ENCODE results near the gene PDILT. TPM values are rescaled to one million over a fixed set of nuclear protein-coding genes. Genes with fewer than 3 reads are reported as not detected.
"Not testable (repeated sequence)": the region's sequence is repeated elsewhere in the genome, so short reads cannot be mapped to it uniquely, and the experiment has no call there.

Gene PDILT
- total and polyA plus RNA-seq, 7 experiments from 2014 or later = not detected

DNA sequence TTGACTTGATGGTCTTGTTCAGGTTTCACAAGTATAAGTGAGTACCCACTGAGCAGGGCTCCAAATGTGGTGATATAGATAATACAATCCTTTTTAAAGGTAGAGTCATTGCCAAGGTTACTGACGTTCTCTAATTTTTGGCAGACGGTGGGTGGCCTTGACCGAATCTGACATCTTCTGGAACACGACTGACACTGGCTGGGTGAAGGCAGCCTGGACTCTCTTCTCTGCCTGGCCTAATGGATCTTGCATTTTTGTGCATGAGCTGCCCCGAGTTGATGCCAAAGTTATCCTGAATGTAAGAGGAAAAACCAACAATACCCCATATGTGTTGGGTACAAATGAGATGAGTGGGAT is 19.2 kb upstream of the PDILT start:
- H3K9me3 ChIP-seq (ENCODE audit: control insufficient read depth in 2 of 3, low read length in 3 of 3); H3K4me1 ChIP-seq (ENCODE audit: control insufficient read depth in 2 of 2, insufficient read depth in 2 of 2, low read length in 2 of 2); H3K4me3 ChIP-seq (ENCODE audit: low read length); H3K9me3 Mint-ChIP-seq; ATAC-seq; H3K36me3 Mint-ChIP-seq; H3K4me1 Mint-ChIP-seq; H3K27ac ChIP-seq (ENCODE audit: low read depth, low read length); POLR2A ChIA-PET; H3K4me3 Mint-ChIP-seq; CTCF ChIA-PET; H3K27me3 ChIP-seq (ENCODE audit: control insufficient read depth in 2 of 2, insufficient read depth in 2 of 2, low read length in 2 of 2); intact Hi-C loops (cut with micrococcal nuclease); H3K27ac Mint-ChIP-seq; DNase-seq; H3K36me3 ChIP-seq (ENCODE audit: control insufficient read depth in 2 of 3, insufficient read depth in 3 of 3, low read length in 3 of 3): not testable (repeated sequence)
- H3K27me3 Mint-ChIP-seq = peaks cover 0 to 12% (median 0%) of the 10 kb centered on the region in 5 donors

DNA sequence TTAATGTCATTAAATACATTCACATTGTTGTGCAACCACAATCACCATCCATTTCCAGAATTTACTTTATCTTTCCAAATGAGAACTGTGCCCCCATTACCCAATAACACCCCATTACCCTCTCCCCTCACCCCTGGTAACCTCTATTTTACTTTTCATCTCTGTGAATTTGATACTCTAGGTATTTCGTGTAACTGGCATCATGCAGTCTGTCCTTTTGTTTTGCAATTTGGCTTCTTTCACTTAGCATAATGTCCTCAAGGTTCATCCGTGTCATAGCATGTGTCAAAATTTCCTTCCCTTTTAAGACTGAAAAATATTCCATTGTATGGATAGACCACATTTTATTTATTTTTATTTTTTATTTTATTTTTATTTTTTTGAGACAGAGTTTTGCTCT is 17.2 kb upstream of the PDILT start:
- H3K27ac ChIP-seq (ENCODE audit: low read depth, low read length); H3K27ac Mint-ChIP-seq; H3K36me3 ChIP-seq (ENCODE audit: control insufficient read depth in 2 of 3, insufficient read depth in 3 of 3, low read length in 3 of 3); intact Hi-C loops (cut with micrococcal nuclease); H3K27me3 Mint-ChIP-seq; H3K36me3 Mint-ChIP-seq; H3K4me1 Mint-ChIP-seq; H3K4me1 ChIP-seq (ENCODE audit: control insufficient read depth in 2 of 2, insufficient read depth in 2 of 2, low read length in 2 of 2); POLR2A ChIA-PET; CTCF ChIA-PET; DNase-seq; H3K4me3 Mint-ChIP-seq; H3K9me3 ChIP-seq (ENCODE audit: control insufficient read depth in 2 of 3, low read length in 3 of 3); H3K9me3 Mint-ChIP-seq; H3K27me3 ChIP-seq (ENCODE audit: control insufficient read depth in 2 of 2, insufficient read depth in 2 of 2, low read length in 2 of 2); ATAC-seq; H3K4me3 ChIP-seq (ENCODE audit: low read length): not testable (repeated sequence)

DNA sequence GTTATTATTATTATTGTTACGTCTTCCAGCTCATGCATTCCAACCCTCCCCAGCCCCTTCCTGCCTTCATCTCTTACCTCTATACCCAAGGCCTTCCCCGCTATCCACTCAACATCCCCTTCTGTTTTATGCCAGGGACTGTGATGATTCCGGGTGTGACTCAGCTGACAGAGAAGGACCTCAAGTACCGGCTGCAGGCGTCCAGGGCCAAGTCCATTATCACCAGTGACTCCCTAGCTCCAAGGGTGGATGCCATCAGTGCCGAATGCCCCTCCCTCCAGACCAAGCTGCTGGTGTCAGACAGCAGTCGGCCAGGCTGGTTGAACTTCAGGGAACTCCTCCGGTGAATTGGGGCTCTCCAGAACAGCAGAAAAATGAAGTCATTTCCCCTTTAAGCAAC is 14.6 kb upstream of the PDILT start:
- H3K36me3 Mint-ChIP-seq; H3K27ac Mint-ChIP-seq; intact Hi-C loops (cut with micrococcal nuclease); DNase-seq; H3K9me3 ChIP-seq (ENCODE audit: control insufficient read depth in 2 of 3, low read length in 3 of 3); H3K4me3 Mint-ChIP-seq; H3K27me3 ChIP-seq (ENCODE audit: control insufficient read depth in 2 of 2, insufficient read depth in 2 of 2, low read length in 2 of 2); H3K4me3 ChIP-seq (ENCODE audit: low read length); ATAC-seq; CTCF ChIA-PET; POLR2A ChIA-PET; H3K9me3 Mint-ChIP-seq; H3K27ac ChIP-seq (ENCODE audit: low read depth, low read length); H3K4me1 Mint-ChIP-seq; H3K36me3 ChIP-seq (ENCODE audit: control insufficient read depth in 2 of 3, insufficient read depth in 3 of 3, low read length in 3 of 3); H3K4me1 ChIP-seq (ENCODE audit: control insufficient read depth in 2 of 2, insufficient read depth in 2 of 2, low read length in 2 of 2): not testable (repeated sequence)
- peaks cover 0 to 16% (median 5%) of the 10 kb centered on the region in 5 donors for H3K27me3 Mint-ChIP-seq

DNA sequence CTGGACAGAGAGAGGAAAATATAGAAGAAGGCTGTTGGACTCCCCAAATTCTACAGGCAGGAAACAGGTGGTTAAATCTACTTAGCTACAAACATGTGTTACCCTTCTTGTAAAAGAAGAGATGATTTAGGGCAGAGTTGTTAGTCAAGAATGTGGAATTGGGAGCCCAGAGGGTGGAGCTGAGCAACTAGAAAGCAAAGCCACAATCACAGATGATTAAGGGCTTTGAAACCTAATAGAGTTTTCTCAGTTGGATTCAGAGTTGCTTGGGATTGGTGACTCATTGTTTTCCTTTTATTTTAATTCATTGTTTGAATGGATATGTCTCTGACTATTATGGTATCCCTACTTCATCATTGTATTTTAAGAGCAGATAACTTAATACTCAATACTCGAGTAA is 11.0 kb upstream of the PDILT start:
- peaks cover 0 to 18% (median 7%) of the 10 kb centered on the region in 5 donors for H3K27me3 Mint-ChIP-seq
- ATAC-seq (no peak), DNase-seq (no peak)
- Histone ChIP-seq H3K36me3 (ENCODE audit: control insufficient read depth in 2 of 3, insufficient read depth in 3 of 3, low read length in 3 of 3) (no peaks in the 10 kb centered on the region), H3K4me1 (ENCODE audit: control insufficient read depth in 2 of 2, insufficient read depth in 2 of 2, low read length in 2 of 2) (no peaks in the 10 kb centered on the region), H3K27me3 (ENCODE audit: control insufficient read depth in 2 of 2, insufficient read depth in 2 of 2, low read length in 2 of 2) (no peaks in the 10 kb centered on the region), H3K27ac (ENCODE audit: low read depth, low read length) (no peak overlapping the region), H3K4me3 (ENCODE audit: low read length) (no peak overlapping the region), H3K9me3 (ENCODE audit: control insufficient read depth in 2 of 3, low read length in 3 of 3) (no peaks in the 10 kb centered on the region)
- CTCF ChIA-PET = no interaction called here
- peaks cover 0 to 2% (median 0%) of the 10 kb centered on the region in 11 donors for H3K9me3 Mint-ChIP-seq
- H3K4me3 Mint-ChIP-seq = no peak overlapping the region
- H3K27ac Mint-ChIP-seq = no peak overlapping the region
- no peaks in the 10 kb centered on the region for H3K36me3 Mint-ChIP-seq
- no peaks in the 10 kb centered on the region for H3K4me1 Mint-ChIP-seq
- intact Hi-C loops (cut with micrococcal nuclease) = no loop called here
- POLR2A ChIA-PET = no interaction called here

DNA sequence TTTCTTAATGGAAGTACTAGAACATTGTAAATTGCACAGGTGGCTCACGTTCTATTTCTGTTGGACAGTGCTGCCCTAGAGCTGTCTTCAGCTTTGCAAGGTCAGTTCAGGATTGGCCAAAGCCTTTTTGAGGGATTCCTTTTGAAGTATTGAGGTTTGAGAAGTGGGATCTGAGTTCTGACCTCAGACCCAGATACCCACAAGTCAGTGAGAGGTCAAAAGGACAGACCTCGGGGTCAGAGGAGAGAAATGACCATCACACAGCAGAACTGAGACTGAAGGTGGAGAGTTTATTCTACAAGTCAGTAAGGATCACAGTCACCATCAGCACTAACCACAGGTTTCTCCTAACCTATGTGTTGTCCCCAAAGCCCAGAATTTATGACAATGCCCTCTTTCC is 6.5 kb upstream of the PDILT start:
- no peaks in the 10 kb centered on the region for H3K4me1 ChIP-seq (ENCODE audit: control insufficient read depth in 2 of 2, insufficient read depth in 2 of 2, low read length in 2 of 2)
- intact Hi-C loops (cut with micrococcal nuclease) = no loop called here
- Mint-ChIP-seq H3K4me3 (no peak overlapping the region), H3K27me3 (peaks cover 0 to 20% (median 5%) of the 10 kb centered on the region in 5 donors), H3K4me1 (no peaks in the 10 kb centered on the region), H3K9me3 (peaks cover 0 to 1% (median 0%) of the 10 kb centered on the region in 11 donors), H3K27ac (no peak overlapping the region), H3K36me3 (no peaks in the 10 kb centered on the region)
- ATAC-seq = no peak
- no peak overlapping the region for H3K27ac ChIP-seq (ENCODE audit: low read depth, low read length)
- H3K27me3 ChIP-seq (ENCODE audit: control insufficient read depth in 2 of 2, insufficient read depth in 2 of 2, low read length in 2 of 2) = no peaks in the 10 kb centered on the region
- no peaks in the 10 kb centered on the region for H3K36me3 ChIP-seq (ENCODE audit: control insufficient read depth in 2 of 3, insufficient read depth in 3 of 3, low read length in 3 of 3)
- ChIA-PET POLR2A (no interaction called here), CTCF (no interaction called here)
- H3K4me3 ChIP-seq (ENCODE audit: low read length) = no peak overlapping the region
- no peak for DNase-seq
- no peaks in the 10 kb centered on the region for H3K9me3 ChIP-seq (ENCODE audit: control insufficient read depth in 2 of 3, low read length in 3 of 3)

DNA sequence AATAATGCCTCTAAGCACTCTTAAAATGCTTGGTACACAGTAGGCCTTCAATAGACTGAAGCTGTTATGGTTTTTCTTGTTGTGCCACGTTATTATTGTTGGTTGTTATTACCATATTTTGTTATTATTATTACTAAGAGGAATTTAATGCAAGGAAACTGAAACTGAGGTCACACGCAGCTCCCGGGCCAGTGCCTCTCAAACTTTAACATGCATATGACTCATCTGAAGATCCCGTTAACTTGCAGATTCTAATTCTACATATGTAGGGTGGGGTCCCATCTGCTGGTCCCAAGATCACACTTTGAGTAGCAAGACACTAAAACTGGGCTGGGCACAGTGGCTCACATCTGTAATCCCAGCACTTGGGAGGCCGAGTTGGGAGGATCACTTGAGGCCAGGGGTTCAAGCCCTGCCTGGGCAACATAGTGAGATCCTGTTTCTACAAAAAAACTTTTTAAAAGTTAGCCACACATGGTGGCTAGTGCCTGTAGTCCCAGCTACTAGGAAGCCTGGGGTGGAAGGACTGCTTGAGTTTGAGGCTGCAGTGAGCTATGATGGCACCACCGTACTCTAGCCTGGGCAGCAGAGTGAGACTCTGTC is 5.7 kb upstream of the PDILT start:
- H3K36me3 Mint-ChIP-seq = no peaks in the 10 kb centered on the region
- H3K27me3 Mint-ChIP-seq = peaks cover 0 to 20% (median 4%) of the 10 kb centered on the region in 5 donors
- CTCF ChIA-PET = no interaction called here
- no peaks in the 10 kb centered on the region for H3K4me1 ChIP-seq (ENCODE audit: control insufficient read depth in 2 of 2, insufficient read depth in 2 of 2, low read length in 2 of 2)
- no peaks in the 10 kb centered on the region for H3K9me3 ChIP-seq (ENCODE audit: control insufficient read depth in 2 of 3, low read length in 3 of 3)
- POLR2A ChIA-PET = no interaction called here
- H3K27me3 ChIP-seq (ENCODE audit: control insufficient read depth in 2 of 2, insufficient read depth in 2 of 2, low read length in 2 of 2) = no peaks in the 10 kb centered on the region
- ATAC-seq (peak; percentile 49), DNase-seq (no peak)
- no peaks in the 10 kb centered on the region for H3K4me1 Mint-ChIP-seq
- no peak overlapping the region for H3K4me3 ChIP-seq (ENCODE audit: low read length)
- H3K27ac Mint-ChIP-seq = no peak overlapping the region
- H3K36me3 ChIP-seq (ENCODE audit: control insufficient read depth in 2 of 3, insufficient read depth in 3 of 3, low read length in 3 of 3) = no peaks in the 10 kb centered on the region
- intact Hi-C loops (cut with micrococcal nuclease) = no loop called here
- H3K4me3 Mint-ChIP-seq = no peak overlapping the region
- no peak overlapping the region for H3K27ac ChIP-seq (ENCODE audit: low read depth, low read length)
- peaks cover 0 to 1% (median 0%) of the 10 kb centered on the region in 11 donors for H3K9me3 Mint-ChIP-seq

DNA sequence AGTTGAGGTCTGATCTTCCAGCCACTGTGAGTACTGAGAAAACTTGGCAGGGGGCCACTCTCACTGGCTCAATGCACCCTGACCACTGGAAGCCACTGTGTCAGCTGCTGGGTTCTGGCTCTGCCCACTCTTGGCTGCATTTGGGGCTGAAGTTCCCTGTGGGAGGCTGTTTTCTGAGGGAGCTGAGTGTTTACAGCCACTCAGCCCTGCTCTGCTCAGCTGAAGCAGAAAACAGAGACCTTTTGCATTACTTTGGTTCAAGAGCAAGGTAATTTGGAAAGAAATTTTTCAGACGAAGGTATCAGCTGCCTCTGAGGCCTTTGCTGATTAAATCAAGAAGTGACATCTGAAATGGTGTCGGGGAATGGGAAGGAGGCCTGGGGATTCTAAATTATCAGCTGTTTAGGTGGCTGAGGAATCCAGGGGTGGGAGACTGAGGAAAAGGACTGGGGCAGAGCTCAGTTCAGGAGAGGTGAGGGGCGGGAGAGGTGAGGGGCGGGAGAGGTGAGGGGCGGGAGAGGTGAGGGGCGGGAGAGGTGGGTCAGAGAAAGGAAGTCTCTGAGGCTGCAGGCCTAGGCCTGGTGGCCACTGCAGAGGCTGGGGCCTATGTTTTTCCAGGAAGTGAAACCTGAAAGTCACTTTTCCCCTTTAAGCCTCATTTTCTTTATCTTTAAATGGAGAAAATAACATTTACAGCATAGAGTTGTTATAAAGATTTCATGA is 5.0 kb upstream of the PDILT start, which contains the start of gene ACSM5:
TSS of gene ACSM5 (plus strand) at position 137 of the 723 bp plus-strand sequence. CDS start 1,951 bp downstream, outside the sequence.
- H3K27ac Mint-ChIP-seq = no peak within 1 kb of the TSS
- ChIA-PET POLR2A (no interaction called here), CTCF (no interaction called here)

More for the DNA sequence above, 5.0 kb upstream of the PDILT start, which contains the start of gene ACSM5:
- peaks cover 0 to 17% (median 4%) of the 10 kb centered on the region in 5 donors for H3K27me3 Mint-ChIP-seq
- Histone ChIP-seq H3K36me3 (ENCODE audit: control insufficient read depth in 2 of 3, insufficient read depth in 3 of 3, low read length in 3 of 3) (no peaks in the 10 kb centered on the region), H3K9me3 (ENCODE audit: control insufficient read depth in 2 of 3, low read length in 3 of 3) (no peaks in the 10 kb centered on the region), H3K4me1 (ENCODE audit: control insufficient read depth in 2 of 2, insufficient read depth in 2 of 2, low read length in 2 of 2) (no peaks in the 10 kb centered on the region), H3K4me3 (ENCODE audit: low read length) (no peak within 1 kb of the TSS), H3K27me3 (ENCODE audit: control insufficient read depth in 2 of 2, insufficient read depth in 2 of 2, low read length in 2 of 2) (no peaks in the 10 kb centered on the region), H3K27ac (ENCODE audit: low read depth, low read length) (no peak within 1 kb of the TSS)
- H3K36me3 Mint-ChIP-seq = no peaks in the 10 kb centered on the region
- no peak within 1 kb of the TSS for H3K4me3 Mint-ChIP-seq
- ATAC-seq (peak; percentile 38), DNase-seq (no peak)
- H3K9me3 Mint-ChIP-seq = peaks cover 0 to 1% (median 0%) of the 10 kb centered on the region in 11 donors
- intact Hi-C loops (cut with micrococcal nuclease) = no loop called here
- no peaks in the 10 kb centered on the region for H3K4me1 Mint-ChIP-seq

Data from naive thymus-derived CD4-positive, alpha-beta T cell (primary cell).